Measurements from ENCODE around the gene KDM2A. TPM values are rescaled to one million over a fixed set of nuclear protein-coding genes. Genes with fewer than 3 reads are reported as not detected.

Gene KDM2A
- total RNA-seq, 1 donor from 2014 or later = 70.4 TPM

- Histone ChIP-seq H3K4me2 (ENCODE audit: low read length) (no peak overlapping the region), H3K9me3 (ENCODE audit: insufficient read depth, low read depth, low read length) (no peaks in the 10 kb centered on the region), H4K20me1 (ENCODE audit: insufficient read depth, low read length) (peaks cover 1% of the 10 kb centered on the region), H3K4me1 (ENCODE audit: insufficient read depth, low read length) (peaks cover 14% of the 10 kb centered on the region), H3K79me2 (ENCODE audit: insufficient read depth, low read length) (peaks cover 5% of the 10 kb centered on the region), H3K27me3 (ENCODE audit: insufficient read depth, low read length) (no peaks in the 10 kb centered on the region), H3K4me3 (ENCODE audit: insufficient read depth, low read depth, low read length) (no peak overlapping the region), H3K36me3 (ENCODE audit: insufficient read depth, low read length) (peaks cover 11% of the 10 kb centered on the region), H3K27ac (ENCODE audit: low read depth, low read length) (no peak overlapping the region), H2AFZ (ENCODE audit: low read depth, low read length) (no peak overlapping the region), H3K9ac (ENCODE audit: low read length) (no peak overlapping the region)
- Mint-ChIP-seq H3K27me3 (ENCODE audit: low read depth, unreplicated experiment) (no peaks in the 10 kb centered on the region), H3K4me1 (ENCODE audit: low read depth, unreplicated experiment) (peaks cover 12% of the 10 kb centered on the region), H3K27ac (ENCODE audit: unreplicated experiment) (no peak overlapping the region), H3K9me3 (ENCODE audit: unreplicated experiment) (no peaks in the 10 kb centered on the region), H3K4me3 (ENCODE audit: unreplicated experiment) (no peak overlapping the region), H3K36me3 (ENCODE audit: low read depth, unreplicated experiment) (peaks cover 6% of the 10 kb centered on the region)
- TF ChIP-seq, protein P1, sequence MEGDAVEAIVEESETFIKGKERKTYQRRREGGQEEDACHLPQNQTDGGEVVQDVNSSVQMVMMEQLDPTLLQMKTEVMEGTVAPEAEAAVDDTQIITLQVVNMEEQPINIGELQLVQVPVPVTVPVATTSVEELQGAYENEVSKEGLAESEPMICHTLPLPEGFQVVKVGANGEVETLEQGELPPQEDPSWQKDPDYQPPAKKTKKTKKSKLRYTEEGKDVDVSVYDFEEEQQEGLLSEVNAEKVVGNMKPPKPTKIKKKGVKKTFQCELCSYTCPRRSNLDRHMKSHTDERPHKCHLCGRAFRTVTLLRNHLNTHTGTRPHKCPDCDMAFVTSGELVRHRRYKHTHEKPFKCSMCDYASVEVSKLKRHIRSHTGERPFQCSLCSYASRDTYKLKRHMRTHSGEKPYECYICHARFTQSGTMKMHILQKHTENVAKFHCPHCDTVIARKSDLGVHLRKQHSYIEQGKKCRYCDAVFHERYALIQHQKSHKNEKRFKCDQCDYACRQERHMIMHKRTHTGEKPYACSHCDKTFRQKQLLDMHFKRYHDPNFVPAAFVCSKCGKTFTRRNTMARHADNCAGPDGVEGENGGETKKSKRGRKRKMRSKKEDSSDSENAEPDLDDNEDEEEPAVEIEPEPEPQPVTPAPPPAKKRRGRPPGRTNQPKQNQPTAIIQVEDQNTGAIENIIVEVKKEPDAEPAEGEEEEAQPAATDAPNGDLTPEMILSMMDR (IDR thresholded peaks at IDR 0.05; ENCODE audit: insufficient read depth, low read depth, low read length) = no peak
- no peak for TF ChIP-seq EZH2 (IDR thresholded peaks at IDR 0.05; ENCODE audit: insufficient read depth, low read length)
- FAIRE-seq = no peak
- DNase-seq (ENCODE audit: low read depth) = no peak
Observed at GRCh38 chr11:67284811-67285540, 165.9 kb downstream of the KDM2A start.

- H3K36me3 ChIP-seq (ENCODE audit: insufficient read depth, low read length) = peaks cover 13% of the 10 kb centered on the region
- no peak overlapping the region for H2AFZ ChIP-seq (ENCODE audit: low read depth, low read length)
- no peak for DNase-seq (ENCODE audit: low read depth)
- no peak overlapping the region for H3K4me3 ChIP-seq (ENCODE audit: insufficient read depth, low read depth, low read length)
- H4K20me1 ChIP-seq (ENCODE audit: insufficient read depth, low read length) = peaks cover 10% of the 10 kb centered on the region
- H3K4me1 ChIP-seq (ENCODE audit: insufficient read depth, low read length) = peaks cover 21% of the 10 kb centered on the region
- Mint-ChIP-seq H3K4me1 (ENCODE audit: low read depth, unreplicated experiment) (peaks cover 13% of the 10 kb centered on the region), H3K4me3 (ENCODE audit: unreplicated experiment) (no peak overlapping the region), H3K36me3 (ENCODE audit: low read depth, unreplicated experiment) (peaks cover 6% of the 10 kb centered on the region), H3K9me3 (ENCODE audit: unreplicated experiment) (no peaks in the 10 kb centered on the region), H3K27me3 (ENCODE audit: low read depth, unreplicated experiment) (no peaks in the 10 kb centered on the region), H3K27ac (ENCODE audit: unreplicated experiment) (no peak overlapping the region)
- FAIRE-seq = no peak
- H3K79me2 ChIP-seq (ENCODE audit: insufficient read depth, low read length) = peaks cover 13% of the 10 kb centered on the region
- H3K9me3 ChIP-seq (ENCODE audit: insufficient read depth, low read depth, low read length) = no peaks in the 10 kb centered on the region
- no peak overlapping the region for H3K9ac ChIP-seq (ENCODE audit: low read length)
- H3K27me3 ChIP-seq (ENCODE audit: insufficient read depth, low read length) = no peaks in the 10 kb centered on the region
- TF ChIP-seq, protein P1 (IDR thresholded peaks at IDR 0.05; ENCODE audit: insufficient read depth, low read depth, low read length) = no peak
- no peak for TF ChIP-seq EZH2 (IDR thresholded peaks at IDR 0.05; ENCODE audit: insufficient read depth, low read length)
- H3K27ac ChIP-seq (ENCODE audit: low read depth, low read length) = no peak overlapping the region
- no peak overlapping the region for H3K4me2 ChIP-seq (ENCODE audit: low read length)
Observed at GRCh38 chr11:67285541-67286498, 166.8 kb downstream of the KDM2A start.

Measured in astrocyte (in vitro differentiated cells and primary cell).